HG03060 (cell line): ENCODE data around the gene CAPN15.

ENCODE experiments used
- ATAC-seq: cut with Tn5 transposase; IDR thresholded peaks from one replicate; pipeline ENCODE4 v1.9.1; 2021; ENCODE audit warnings: low read depth, moderate number of reproducible peaks; ENCODE audit not compliant: unreplicated experiment

CAPN15 gene

DNA sequence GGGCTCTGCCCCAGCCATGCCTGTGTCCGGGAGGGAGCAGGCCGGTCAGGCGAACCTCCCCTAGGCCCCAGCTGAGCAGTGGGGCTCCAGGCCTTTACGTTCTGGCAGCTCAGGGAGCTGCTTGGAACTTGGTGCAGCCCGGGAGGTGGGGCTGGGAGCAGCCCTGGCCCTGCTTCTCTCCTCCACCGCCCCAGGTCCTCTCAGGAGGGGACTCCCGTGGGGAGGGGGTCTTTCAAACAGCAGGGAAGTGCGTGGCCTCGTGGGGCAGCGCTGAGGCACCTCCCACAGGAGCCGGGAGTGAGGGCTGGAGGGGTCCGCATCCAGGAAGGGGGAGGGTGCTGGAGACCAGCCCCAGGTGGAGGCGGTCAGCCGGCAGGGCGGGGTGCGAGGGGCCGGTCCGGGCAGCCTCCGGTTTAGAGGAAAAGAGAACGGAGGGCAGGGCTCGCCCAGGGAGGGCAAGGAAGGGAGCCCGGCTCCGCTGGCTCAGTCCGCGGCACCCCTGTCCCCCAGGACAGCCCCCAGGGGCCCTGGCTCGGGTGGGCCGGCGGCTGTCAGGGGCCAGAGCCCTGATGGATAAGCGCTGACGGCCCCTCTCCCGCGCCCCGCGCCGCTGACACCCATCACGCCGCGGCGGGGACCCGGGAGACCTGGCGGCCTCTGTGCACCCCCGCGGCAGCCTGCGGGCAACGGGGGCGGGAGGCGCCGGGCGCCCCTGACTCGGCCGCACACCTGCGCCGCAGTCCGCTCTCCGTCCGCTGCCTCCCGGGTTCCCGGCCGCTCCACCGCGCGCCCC is 32.1 kb downstream of the CAPN15 start:
- ATAC-seq: no peak

DNA sequence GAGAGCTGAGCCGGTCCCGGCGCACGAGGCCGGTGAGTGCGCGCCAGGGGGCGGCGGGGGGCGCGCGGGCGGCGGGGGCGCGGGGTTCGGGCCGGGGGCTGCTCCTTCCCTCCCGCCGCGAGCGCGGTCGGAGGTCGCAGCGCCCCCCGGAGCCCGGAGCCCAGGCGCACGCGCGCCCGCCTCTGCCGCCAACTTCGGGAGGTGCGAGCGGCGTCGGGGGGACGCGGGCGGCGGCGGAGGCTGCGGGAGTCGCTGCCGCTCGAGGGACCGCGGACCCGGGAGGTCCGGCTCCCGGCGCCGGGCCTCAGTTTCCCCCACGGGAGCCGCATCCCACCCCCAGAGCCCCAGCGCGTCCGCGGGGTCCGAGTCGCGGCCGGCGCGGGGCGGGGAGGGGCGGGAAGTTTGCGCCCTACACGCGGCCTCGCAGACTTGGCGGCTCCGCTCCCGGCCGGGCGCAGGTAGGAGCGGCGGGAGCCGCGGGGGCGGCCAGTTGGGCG is 32.7 kb downstream of the CAPN15 start, which contains the start of gene PRR35:
TSS of gene PRR35 (plus strand) at position 191 of the 497 bp plus-strand sequence. CDS start 2,901 bp downstream, outside the sequence.
- no peak for ATAC-seq

DNA sequence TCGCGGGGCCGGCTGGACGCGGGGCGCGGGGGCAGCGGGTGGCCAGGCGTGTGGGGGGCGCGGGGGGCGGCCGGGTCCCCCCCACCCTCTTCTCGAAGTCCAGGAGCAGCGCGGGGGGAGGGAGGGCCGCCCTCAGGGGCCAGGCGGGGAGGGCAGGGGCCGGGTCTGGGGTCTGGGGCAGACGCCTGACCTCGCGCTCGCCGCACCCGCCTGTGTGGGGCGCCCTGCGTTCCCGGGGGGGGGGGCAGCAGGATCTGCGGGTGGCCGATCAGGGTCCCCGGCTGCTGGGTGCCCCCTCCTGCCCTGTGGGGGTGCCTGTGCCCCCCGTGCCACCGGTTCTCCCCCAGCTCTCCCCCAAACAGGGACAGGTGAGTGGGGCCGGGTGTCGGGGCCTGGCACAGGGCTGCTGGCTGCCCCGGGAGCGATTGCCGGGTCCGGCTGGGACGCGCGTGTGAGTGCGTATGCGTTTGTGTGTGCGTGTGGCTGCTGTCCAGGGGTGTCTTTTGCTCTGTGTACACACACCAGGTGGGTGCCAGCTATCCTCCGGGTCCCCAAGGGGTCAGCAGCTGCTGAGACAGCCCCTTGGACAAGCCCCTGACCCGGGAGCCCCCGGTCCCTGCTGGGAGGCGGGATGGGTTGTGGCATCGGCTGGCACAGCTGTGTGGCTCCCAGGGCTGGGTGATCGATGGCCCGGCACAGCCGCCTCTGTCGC is 33.3 kb downstream of the CAPN15 start:
- no peak for ATAC-seq

DNA sequence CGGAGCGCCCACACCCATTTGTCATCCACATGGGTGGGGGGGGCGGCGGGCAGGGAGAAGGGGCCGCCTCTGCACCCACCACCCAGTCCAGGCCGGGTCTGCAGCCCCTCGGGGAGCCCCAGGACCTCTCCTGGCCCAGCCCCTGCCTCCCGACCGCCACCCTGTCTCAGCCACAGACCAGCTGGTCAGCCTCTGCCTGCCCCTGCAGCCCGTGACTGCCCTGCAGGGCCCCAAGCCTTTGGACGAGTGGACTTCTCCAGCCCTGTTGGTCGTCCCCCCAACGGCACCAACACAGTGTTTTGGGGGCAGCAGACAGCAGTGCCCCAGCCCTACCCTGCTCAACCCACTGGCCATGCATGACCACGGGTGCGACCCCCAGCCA is 33.9 kb downstream of the CAPN15 start:
- ATAC-seq: no peak

DNA sequence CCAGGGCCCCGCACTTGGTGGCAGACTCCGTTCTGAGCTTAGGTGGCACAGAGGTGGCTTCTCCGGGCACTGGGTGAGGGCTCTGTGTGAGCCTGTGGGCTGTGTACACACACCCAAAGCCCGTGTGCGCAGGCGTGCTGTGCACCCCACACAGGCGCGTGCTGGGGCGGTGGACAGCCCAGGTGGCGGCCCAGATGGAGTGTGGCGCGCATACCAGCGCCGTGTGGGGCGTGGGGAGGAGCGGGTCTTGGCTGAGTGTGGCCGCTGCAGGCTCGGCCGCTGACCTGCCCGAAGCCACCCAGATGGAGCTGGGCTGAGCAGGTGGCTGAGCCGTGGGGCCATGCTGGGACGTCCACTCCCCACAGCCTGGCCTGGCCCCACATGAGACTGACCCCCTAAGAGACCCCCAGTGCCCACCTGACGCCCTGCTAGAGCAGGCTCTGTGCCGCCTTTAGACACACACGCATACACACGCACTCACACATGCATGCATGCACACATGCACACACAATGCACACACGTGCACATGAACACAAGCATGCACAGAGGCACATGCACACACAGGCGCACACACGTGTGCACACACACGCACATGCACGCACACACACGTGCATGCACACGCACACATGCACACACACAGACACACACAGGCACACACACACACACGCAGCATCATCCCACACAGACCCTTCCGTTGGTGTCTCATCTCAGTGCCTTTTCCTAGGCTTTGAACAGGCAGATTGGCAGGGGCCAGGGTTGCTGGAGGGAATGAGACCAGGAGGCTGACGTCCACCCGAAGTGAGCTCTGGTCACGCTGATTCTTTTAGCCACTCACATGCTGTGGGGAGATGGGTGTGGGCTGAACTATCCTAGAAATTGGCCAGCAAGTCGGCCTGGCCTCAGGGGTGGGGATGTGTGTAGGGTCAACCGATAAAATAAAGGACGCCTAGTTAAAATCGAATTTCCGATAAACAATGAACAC is 34.7 kb downstream of the CAPN15 start:
- no peak for ATAC-seq

DNA sequence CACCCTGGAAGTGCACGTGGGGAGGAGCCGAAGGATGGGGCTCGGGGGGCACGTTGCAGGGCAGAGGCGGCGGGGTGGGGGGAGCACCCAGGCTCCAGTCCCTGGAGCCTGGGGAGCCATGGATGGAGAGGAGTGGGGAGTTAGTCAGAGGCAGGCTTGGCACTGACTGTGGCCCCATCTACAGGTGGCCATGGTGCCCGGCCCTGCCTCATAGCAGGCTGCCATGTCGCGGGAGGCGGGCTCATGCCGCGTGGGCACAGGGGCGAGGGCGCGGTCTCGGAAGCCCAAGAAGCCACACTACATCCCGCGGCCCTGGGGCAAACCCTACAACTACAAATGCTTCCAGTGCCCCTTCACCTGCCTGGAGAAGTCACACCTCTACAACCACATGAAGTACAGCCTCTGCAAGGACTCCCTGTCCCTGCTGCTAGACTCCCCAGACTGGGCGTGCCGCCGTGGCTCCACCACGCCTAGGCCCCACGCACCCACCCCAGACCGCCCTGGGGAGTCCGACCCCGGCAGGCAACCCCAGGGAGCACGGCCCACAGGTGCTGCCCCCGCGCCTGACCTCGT is 35.6 kb downstream of the CAPN15 start:
- ATAC-seq: no peak

DNA sequence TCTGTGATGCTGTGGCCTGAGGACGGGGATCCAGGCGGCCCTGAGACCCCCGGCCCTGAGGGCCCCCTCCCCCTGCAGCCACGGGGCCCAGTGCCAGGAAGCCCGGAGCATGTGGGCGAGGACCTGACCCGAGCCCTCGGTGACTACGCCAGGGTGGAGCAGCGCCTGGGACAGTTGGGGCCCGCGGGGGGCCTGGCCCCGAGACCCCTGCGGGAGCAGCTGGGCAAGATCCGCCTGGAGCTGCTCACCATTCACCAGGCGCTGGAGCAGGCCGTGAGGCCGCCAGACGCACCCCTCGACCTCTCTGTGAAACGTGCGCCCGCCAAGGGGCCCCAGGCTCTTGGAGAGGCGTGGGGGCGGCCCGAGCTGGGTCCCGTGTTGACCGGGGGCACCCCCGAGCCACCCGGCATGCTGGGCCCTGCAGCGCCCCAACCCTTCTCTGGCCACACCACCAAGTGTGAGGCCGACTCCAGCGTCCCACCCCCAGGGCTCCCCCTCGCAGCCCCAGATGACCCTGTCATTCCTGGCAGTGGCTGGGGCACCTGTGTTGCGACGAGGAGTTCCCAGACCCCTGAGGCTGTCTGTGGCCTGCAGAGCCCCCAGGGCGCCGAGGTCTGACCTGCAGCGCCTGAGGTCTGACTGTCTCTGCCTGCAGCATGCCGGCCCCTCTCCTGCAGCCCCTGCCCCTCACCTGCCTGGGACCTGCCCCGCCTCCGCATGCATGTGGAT is 37.3 kb downstream of the CAPN15 start:
- ATAC-seq: no peak

DNA sequence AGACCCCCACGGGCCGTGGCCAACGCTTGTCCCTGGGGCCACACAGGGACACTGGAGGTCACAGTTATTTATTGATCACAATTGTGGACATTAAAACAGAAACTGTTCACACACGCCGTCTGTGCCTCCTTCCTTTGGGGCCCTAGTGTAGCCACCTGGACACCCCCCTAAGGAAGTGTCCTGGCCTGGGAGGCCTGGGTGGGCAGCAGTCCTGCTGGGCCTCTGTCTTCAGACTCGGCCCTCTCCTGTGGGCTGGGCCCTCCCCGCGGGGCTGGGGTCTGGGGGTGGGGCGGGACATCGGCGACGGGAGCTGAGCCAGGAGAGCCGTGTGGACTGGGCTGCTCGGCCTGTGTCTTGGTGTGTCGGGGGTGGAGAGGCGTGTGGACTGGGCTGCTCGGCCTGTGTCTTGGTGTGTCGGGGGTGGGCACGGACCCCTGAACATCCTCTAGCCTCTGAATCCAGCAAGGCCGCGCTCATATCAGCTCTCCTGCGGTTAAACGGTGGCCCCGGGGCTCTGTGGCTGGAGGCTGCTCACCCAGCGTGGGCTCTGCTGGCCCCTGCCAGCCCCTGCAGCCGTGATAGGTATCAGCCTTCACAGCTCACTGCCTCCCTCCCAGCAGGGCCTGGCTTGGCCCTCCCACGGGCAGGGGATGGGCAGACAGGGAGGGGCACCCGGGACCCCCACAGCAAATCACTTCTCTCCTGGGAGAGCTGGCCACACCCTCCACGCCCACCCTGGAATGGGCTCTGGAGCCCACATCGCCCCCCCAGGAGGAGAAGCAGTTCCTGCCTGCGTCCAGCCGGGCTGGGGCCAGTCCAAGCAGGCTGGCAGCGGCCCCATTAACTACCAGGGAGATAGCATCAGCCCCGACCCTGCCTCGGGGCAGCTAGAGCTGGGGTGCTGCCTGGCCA is 38.2 kb downstream of the CAPN15 start:
- no peak for ATAC-seq

DNA sequence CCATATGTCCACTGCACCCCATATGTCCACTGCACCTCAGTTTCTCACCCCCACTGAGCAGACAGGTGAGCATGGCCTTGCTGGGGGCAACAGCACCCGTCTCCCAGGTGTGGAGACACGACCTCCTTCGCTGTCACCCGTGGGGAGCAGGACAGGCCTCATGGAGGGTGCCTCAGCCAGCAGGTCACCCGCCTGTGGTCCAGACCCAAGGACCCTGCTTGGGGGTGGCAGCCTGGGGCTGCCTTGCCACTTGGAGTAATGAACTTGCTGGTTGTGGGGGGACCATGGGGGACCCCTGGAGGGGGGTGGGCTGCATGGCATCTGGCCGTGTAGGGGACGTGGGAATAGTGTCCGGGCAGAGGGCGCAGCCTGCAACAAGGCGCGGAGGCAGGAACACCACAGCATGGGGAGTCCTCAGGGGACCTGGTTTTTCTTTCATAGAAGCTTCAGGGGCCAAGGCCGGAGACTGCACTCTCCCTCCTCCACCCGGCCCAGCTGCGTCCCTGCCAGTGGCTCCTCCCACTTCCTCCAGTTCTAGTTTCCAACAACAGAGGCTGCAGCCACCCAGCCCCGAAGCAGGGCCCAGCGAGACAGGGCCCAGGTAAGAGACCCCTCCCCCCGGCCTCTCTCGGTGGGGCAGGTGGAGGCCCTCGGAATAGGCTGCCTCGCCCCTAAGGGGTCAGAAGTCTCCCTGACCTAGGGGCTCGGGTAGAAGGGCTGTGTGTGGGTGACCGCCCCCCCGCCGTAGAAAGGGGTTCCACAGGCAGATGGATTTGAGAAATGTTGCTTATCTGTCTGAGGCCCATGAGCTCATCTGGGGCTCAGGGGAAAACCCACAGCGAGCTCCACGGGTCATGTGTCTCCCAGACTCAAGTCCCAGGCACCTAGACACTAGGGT is 39.2 kb downstream of the CAPN15 start, which contains the start of gene NHLRC4:
TSS of gene NHLRC4 (plus strand) at position 531 of the 898 bp plus-strand sequence. CDS start 1,043 bp downstream, outside the sequence.
- no peak for ATAC-seq

DNA sequence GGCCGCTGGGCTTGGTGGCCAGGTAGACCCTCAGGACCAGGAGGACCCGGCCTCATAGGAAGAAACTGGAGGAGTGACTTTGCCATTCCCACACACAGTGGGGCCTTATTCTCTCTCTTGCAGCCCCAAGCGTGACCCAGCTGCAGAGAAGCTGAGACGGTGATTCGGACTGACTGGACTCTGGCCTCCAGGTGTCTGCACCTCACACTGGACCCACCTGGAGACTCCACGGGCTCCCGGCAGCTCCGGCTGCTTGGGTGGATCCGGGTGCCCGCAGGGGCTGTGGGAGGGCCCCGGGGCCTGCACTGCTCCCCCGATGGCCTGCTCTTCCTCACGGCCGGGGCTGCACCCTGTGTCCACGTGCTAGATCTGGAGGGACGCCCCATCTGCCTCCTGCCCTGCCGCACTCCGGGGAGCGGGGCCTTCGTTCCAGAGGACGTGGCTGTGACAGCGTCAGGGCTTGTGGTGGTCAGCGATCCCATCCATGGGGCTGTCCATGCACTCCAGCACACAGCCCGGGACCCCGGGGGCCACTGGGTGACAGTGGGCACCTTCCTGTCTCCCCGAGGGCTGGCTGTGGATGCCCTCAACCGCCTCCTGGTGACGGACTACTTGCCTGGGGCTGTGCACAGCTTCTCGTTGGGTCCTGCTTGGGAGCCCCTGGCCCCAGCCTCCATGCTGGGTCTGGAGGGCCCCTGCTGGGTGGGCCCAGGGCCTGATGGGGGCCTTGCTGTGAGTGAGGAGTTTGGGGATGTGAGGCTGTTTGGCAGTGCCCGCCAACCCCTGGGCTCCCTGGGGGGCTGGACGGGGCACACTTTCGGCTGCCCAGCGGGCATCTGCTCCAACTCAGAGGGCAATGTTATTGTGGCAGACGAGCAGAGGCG is 40.1 kb downstream of the CAPN15 start:
- no peak for ATAC-seq

DNA sequence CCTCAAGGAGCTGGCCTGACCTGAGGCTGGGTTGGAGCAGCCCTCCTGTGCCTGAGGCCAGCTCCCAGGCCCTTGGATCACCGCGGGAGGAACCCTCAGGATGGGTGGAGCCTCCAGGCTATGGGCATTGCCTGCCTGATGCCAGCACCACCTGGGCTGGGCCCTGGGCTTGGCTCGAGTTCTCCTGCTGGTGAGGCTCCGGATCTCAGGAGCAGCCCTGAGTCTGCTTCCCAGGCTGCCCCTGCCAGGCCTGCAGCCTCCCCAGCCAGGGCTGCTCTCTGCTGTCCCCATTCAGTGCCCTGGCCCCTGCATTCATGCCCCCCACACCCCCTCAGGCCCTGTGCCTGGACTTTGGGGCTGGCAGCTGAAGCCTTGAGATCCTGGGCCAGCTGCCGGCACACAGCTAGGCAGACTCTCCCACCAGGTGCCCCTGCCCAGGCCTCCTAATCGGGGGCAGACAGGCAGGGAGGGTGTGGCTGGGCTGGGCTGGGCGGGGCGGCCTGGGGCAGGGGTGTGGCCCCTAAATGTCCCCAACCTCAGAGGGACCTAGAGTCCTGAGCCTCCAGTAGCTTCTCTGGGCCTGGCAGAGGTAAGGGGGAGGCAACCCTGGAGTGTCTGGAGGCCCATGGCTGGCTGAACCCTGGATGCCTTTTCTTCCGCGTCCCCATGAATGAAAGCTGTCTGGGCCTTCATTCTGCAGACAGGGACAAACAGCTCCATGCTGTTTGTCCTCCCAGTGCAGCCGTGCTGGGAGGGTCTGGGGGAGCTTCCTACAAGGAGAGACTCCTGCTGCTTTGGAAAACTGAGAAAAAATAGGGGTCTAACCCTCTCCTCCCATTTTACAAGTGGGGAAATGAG is 41.1 kb downstream of the CAPN15 start:
- no peak for ATAC-seq

DNA sequence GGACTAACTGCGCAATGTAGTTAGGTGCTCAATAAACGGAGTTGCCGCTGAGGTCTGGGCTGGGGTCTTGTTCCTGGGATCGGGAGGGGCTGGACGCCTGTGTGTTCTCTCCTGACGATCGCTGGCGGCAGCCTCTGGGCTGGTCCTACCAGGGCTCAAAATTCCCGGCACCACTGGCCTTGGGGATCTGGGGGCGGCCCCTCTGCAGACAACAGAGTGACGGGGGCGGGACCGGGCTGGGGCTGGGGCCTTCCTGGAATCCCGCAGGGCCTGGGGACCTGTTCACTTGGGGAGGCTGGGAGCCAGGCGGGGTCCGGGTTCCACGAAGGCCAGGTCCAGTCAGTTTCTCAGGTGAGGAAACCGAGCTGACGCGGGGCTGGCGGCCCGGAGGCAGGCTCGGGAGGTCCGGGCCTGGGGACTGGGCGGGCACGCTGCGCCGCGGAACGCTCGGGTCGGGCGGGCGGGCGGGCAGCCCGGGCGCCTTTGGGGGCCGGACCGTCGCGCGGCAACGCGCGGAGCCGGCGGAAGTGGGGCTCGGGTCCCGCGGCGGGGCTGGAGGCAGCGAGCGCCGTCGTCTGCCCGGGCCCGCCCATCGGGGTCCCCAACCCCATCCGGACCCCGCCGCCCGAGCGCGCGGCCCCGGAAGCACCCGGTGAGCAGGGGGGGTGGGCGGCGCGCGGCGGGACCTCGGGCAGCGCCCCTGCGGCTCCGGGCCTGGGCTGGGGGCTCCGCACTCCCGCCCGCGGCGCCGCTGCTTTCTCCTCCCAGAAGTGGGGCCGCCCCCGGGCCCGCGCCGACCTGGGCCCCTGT is 42.1 kb downstream of the CAPN15 start, which contains the start of gene PIGQ:
TSS of gene PIGQ (plus strand) at position 524 of the 810 bp plus-strand sequence. CDS start 4,107 bp downstream, outside the sequence.
- no peak for ATAC-seq

DNA sequence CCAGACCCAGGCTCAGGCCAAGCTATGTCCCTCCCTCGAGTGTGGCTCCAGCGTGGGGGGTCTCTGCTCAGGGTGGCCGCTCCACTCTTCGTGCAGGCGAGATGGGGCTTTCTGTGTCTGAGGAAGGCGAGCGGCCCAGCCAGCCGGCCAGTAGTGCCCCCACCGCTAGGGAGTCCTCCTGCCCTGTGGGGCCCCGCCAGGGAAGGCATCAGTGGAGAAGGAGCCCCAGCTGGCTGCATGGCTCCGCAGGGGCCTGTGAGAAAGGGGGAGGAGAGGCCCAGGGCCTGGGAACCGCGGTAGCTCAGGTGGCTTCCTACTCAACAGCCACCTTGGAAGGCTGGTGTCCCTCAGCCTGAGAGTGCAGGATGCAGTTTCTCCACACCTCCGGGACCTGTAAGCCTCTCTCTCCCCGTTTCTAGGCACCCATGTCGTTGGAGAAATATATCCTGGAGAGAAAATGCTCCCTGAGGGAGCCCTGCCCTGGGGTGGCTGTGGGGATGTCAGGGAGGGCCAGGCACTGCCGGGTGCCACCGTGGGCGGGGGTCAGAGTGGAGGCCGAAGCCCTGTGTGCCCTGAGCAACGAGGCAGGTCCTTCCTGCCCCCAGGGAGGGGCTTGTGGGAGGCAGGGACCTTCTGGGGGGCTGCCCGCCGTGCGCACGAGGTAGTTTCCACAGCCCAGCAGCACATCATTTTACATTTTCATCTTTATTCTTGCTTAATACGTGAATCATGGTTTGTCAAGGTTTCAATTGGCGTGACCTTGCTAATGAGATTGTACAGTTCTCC is 45.5 kb downstream of the CAPN15 start:
- no peak for ATAC-seq
